ENCODE results near the gene ADGRA1.
"Not testable (repeated sequence)": the region's sequence is repeated elsewhere in the genome, so short reads cannot be mapped to it uniquely, and the experiment has no call there.

ADGRA1 gene, protein sequence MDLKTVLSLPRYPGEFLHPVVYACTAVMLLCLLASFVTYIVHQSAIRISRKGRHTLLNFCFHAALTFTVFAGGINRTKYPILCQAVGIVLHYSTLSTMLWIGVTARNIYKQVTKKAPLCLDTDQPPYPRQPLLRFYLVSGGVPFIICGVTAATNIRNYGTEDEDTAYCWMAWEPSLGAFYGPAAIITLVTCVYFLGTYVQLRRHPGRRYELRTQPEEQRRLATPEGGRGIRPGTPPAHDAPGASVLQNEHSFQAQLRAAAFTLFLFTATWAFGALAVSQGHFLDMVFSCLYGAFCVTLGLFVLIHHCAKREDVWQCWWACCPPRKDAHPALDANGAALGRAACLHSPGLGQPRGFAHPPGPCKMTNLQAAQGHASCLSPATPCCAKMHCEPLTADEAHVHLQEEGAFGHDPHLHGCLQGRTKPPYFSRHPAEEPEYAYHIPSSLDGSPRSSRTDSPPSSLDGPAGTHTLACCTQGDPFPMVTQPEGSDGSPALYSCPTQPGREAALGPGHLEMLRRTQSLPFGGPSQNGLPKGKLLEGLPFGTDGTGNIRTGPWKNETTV

GRCh38 chr10:133087679-133088178, at the start of gene ADGRA1:
ADGRA1 (plus strand) TSS chr10:133087924; CDS start chr10:133088910, 986 bp downstream.
- DNase-seq (ENCODE audit: low read depth in 2 of 2) = no peak

GRCh38 chr10:133038036-133038823, 49.5 kb upstream of the ADGRA1 start:
- no peak for DNase-seq (ENCODE audit: low read depth in 2 of 2)

DNA sequence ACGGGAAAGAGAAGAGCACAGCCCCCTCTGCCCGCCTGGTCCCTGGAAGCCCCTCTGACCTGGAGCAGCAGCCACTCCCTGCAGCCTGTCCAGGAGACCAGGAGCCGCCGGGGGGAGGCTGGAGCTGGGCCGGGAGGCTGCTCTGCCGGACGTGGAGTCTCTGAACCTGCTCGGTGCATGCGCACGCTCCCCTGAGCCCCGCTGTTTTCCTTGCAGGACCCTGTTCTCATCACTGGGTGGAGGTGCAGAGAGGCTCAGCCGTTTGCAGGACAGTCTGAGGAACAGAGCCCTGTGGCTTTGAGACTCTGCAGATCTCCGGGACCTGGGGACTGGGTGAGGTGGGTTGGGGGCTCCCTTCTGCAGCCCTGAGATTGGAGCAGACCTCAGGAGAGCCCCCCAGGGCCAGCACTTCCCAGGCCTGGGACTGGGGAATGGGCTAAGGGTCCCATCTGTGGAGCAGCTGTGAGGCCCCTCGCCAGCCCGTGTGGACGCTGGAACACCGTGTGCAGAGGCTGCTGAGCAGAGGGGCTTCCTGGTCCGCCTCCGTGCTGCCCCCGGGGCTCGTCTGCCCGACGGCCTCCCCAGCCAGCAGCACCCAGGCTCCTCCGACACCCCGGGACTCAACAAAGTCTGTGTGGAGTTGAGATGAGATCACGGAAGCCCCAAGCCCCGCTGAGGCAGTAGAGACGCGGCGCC, 48.5 kb upstream of the ADGRA1 start:
- no peak for DNase-seq (ENCODE audit: low read depth in 2 of 2)

DNA sequence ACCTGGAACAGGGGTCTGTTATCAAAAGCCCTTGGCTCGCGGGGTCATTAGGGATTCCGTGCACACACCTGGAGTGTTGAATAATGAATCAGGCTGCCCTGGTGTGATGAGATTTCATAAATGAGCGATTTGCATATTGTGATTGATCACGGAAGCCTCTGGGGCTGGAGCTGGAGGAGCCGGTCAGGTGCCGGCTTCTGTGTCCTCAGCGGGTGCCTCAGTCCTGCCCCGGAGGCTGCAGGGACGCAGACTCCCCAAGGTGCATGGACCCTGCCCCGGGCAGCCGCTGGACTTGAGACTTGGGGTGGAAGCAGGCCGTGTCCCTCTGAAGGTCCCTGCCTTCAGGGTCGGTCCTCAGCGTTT, 47.9 kb upstream of the ADGRA1 start:
- no peak for DNase-seq (ENCODE audit: low read depth in 2 of 2)

GRCh38 chr10:133040198-133040597, 47.5 kb upstream of the ADGRA1 start:
- DNase-seq (ENCODE audit: low read depth in 2 of 2) = no peak

DNA sequence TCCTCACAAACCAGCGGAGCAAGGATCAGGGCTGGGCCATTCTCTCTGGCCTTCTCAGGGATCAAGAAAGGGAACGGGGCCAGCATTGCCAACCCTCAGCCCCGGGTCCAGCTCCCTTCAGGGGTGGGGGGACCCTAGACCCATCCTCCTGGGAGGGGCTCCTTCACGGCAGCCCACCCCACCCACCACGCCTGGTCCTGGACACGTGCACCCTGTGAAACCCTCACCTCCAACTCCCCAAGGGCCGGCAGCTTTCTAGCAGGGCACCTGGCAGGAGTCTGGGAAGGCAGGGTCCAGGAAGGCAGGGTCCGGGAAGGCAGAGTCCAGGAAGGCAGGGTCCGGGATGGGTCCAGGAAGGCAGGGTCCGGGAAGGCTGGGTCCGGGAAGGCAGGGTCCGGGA, 46.6 kb upstream of the ADGRA1 start:
- no peak for DNase-seq (ENCODE audit: low read depth in 2 of 2)

DNA sequence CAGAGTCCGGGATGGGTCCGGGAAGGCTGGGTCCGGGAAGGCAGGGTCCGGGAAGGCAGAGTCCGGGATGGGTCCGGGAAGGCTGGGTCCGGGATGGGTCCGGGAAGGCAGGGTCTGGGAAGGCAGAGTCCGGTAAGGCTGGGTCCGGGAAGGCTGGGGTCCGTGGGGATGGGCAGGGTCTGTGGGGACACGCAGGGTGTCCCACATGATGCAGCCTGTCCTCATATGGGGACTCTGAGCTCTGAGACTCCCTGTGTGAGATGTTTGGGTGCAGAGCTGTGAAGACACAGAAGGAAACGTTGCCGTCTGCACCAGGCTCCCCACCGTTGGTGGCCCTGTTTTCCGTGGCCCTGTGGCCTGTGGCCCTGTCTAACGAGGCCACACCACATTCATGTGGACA, 45.7 kb upstream of the ADGRA1 start:
- no peak for DNase-seq (ENCODE audit: low read depth in 2 of 2)

DNA sequence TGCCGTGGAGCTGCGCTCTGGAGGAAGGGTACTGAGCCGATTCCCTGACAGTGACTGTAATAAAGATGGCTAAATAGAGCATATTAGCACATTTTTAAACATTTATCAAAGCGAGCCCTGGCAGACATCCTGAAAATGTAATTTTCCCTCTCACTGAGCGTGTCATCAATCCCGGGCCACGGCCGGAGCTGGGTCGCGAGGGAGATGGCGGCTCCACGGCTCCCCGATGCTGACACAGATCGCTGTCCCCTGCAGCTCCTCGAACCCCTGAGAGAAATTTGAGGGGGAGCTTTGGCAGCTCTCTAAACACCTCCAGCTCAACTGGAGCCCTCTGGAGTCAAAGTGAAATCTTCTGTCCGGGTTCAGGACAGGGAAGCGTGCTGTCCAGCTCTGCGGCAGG, 44.9 kb upstream of the ADGRA1 start:
- no peak for DNase-seq (ENCODE audit: low read depth in 2 of 2)

DNA sequence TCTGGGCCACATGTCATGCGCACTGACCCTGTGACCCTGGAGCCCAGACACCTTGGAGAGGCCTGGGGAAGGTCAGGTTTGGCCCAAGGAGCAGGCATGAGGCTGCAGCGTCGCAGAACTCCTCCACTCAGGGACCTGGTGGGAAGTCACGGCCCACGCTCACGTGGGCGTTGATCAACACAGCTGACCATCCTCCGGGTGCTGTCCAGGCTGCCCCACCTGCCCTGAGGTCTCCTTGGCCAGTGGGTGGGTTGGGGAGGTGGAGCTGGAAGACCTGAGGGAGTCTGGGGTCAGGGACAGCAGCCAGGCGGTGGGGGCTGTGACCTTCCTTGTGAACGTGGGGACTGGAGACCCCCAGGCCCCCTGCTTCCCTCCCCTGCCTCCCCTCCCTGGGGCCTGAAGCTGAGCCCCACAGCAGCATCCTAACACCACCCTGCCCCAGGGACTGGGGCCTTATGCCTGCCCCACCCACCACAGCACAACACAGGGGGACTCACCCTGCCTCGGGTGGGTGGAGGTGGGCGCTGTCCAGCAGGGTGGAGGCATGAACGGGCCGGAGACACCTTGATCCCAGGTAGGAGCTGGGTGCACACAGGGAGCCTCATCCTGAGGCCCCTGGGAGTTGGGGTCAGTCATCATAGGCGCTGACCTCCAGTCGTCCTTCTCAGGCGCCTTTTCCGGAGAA, 44.0 kb upstream of the ADGRA1 start:
- no peak for DNase-seq (ENCODE audit: low read depth in 2 of 2)

GRCh38 chr10:133044401-133044811, 43.3 kb upstream of the ADGRA1 start:
- DNase-seq (ENCODE audit: low read depth in 2 of 2) = no peak

DNA sequence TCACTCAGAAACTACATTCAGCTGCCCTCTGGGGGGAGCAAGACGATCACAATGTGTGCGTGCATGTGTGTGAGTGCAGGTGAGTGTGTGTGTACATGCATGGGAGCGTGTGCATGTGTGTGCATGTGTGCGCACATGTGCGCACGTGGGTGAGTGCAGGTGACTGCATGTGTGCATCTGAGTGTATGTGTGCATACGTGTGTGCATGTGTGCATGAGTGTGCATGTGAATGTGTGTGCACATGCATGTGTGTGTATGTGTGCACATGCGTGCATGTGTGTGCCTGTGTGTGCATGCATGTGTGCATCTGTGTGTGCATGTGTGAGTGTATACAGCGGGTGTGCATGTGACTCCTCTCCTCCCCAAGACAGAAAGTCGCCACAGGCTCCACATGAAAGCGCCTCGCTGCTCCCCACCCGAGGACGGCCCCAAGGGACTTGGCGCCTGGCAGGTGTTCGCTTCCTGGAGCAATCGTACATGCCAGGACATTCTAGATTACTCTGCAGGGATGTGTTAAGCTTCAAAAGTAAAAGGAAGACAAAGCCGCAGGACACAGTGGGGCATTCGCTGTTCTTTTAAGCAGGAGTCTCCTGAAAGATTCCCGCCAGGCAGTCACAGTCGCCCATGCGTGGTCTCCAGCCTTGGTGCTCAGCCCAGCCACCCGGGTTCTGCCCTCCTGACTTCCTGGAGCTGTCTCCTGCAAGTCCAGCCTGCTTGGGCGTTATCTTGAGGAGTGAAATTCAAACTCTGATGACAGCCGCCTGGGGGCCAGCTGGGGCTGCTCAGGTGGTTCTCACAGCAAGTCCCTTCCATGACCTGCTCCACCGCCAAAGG, 42.0 kb upstream of the ADGRA1 start:
- DNase-seq (ENCODE audit: low read depth in 2 of 2) = no peak

DNA sequence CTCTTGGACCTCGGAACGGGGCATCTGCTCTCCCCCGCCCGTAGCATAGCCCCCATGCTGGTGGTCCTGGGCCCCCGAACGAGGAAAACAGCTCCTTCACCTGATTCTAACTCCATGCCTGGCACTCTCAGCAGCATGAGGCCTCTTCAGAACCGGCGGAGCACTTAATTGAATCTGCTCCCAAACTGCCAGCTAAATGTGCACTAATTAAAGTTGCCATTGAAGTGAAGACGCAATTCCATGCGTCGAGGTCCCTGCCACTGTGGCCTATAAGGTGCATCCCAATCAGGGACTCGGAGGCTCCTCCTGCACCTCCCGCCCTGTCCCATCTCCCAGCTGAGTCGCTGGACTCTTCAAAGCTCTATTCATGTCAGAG, 41.3 kb upstream of the ADGRA1 start:
- no peak for DNase-seq (ENCODE audit: low read depth in 2 of 2)

DNA sequence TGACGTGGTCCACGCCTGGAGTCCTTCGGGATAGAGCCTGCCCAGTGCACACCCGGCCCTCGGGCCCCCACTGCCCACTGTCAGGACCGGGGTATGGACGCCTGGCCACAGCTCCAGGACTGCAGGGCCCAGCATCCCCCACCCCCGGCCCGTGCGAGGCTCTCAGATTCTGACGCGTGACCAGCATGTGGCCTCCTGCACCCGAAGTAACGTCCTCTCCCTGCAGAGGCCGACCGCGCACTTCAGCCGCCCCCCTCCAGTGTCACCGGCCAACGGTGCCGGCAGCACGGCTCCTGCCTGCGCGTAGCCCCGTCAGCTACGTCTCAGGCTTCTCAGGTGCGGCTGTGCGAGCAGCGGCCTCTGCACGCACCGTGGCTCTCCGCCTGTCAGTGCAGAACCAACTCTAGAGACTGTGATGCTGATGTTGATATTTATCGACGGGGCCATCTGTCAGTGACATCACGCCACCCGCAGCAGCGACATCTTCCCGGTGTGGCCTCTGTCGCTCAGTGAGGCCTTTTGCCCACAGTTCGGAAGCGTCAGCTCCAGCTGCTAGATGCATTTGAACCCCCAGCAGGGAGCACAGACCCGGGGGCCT, 40.1 kb upstream of the ADGRA1 start:
- DNase-seq (ENCODE audit: low read depth in 2 of 2) = no peak

DNA sequence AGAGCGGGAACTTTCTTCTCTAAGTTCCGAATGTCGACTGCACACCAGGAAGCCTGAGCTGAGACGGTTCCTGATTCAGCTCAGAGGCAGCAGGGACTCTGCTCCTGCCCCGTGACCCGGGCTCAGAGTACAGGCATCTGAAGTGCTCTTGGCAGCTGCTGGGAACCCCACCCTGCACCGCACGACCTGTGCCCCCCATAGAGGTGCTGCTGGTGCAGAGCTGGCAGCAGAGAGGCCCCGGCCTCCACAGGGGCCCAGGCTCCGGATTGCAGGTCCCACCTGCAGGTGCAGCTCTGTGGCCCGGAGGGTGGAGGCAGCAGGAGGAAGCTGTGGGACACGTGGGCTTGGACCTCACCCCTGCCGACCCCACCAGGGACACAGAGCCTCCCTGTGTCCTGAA, 39.5 kb upstream of the ADGRA1 start:
- DNase-seq (ENCODE audit: low read depth in 2 of 2) = no peak

DNA sequence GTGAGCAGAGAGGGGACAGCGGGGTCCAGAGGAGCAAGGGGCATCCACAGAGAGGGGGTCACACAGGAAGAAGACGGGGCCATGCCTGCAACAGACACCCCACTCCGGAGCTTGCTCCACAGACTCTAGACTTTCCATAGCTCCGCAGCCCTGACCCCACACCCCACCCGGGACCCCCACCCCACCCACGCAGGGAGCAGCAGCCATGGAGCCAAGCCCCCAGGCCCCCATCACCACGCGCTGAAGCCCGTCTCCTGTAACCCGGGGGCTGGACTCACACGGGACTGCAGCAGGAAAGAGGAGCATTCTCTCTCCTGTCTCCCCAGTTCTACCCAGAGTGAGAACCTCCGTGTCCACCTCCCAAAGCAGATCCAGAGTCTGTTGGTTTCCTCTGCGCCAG, 38.8 kb upstream of the ADGRA1 start:
- DNase-seq (ENCODE audit: low read depth in 2 of 2) = no peak

DNA sequence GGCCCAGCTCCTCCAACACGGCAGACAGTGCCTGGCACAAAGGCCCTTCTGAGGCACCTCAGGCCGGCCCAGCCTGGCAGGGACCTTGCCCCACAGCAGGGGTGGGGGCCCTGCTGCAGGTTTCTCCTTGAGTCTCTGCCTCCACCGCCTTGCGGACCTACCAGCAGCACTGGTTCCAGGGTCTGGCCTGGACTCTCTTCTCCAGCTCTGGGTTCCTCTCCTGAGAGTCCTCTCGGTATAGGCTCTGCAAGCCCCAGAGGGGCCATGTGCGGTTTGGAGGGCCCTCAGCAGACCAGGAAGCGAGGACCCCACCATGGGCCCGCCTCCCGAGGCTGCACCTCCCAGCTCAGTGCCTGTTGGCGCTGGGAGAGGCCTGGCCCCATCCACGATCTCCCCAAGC, 38.1 kb upstream of the ADGRA1 start:
- DNase-seq (ENCODE audit: low read depth in 2 of 2) = no peak

- DNase-seq (ENCODE audit: low read depth in 2 of 2) = no peak
These were observed 37.4 kb upstream of the ADGRA1 start for GRCh38 chr10:133050371-133050770.

- no peak for DNase-seq (ENCODE audit: low read depth in 2 of 2)
These were observed 35.6 kb upstream of the ADGRA1 start for GRCh38 chr10:133052076-133052475.

GRCh38 chr10:133053527-133054133, 34.1 kb upstream of the ADGRA1 start:
- not testable (repeated sequence) for DNase-seq (ENCODE audit: low read depth in 2 of 2)

DNA sequence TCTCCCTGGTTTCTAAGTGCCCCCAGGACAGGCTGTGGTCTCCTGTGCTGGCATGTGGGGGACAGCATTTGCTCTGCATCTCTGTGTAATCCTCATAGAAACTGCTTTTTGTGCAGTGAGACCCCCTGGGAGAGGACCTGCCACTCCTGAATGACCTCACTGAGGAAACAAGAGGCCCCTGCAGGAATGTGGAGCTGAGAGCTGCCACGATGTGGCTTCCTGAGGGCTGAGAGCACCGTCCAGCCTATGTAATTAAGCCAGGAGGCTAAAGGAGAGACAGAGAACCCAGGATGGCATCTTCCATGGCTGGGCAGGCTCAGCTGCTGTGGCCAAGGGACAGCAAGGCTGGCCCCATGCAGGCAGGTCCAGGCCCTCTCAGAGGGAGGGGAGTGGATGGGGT, 32.3 kb upstream of the ADGRA1 start:
- DNase-seq (ENCODE audit: low read depth in 2 of 2) = no peak

All from fibroblast of skin of left quadriceps (primary cell).